Tibial nerve (tissue), 4 donors: ENCODE results near the gene TCP11. TPM values are rescaled to one million over a fixed set of nuclear protein-coding genes. Genes with fewer than 3 reads are reported as not detected.

Experiments
- DNase-seq, 2 donors: peaks; one replicate each; pipeline ENCODE4 v3.0.0-alpha.2; 2019; ENCODE audit warnings: low spot score in 2 of 2
- H3K27ac ChIP-seq, 4 donors: fragments of 200-600 bp; sonication (generic) in 3 of 4; one replicate each; pipeline ENCODE4 v1.5.1; 2017 to 2019; ENCODE audit warnings: mild to moderate bottlenecking in 1 of 4
- H3K27me3 ChIP-seq, 2 donors: fragments of 200-600 bp; sonication (generic) in 1 of 2; one replicate each; pipeline versions ENCODE4 v1.5.1 to v1.6.0; 2017 to 2019
- H3K36me3 ChIP-seq, 3 donors: fragments of 200-600 bp; sonication (generic); one replicate each; pipeline ENCODE4 v1.5.1; 2018 to 2019
- H3K4me1 ChIP-seq, 4 donors: fragments of 200-600 bp; sonication (generic) in 3 of 4; one replicate each; pipeline ENCODE4 v1.5.1; 2017 to 2019
- H3K4me3 ChIP-seq, 4 donors: fragments of 200-600 bp; sonication (generic) in 3 of 4; one replicate each; pipeline ENCODE4 v1.5.1; 2017 to 2019; ENCODE audit warnings: mild to moderate bottlenecking in 1 of 4, moderate library complexity in 1 of 4
- H3K9me3 ChIP-seq, 4 donors: fragments of 200-600 bp; sonication (generic) in 3 of 4; one replicate each; pipeline ENCODE4 v1.5.1; 2017 to 2019
- CTCF ChIP-seq, 5 experiments: fragments of 200-600 bp in 3 of 5; fragments of 450-650 bp in 2 of 5; sonication (generic) in 3 of 5; IDR thresholded peaks; one replicate each; pipeline ENCODE4 v1.5.1; 2016 to 2019; ENCODE audit warnings: antibody characterized with exemption in 5 of 5, mild to moderate bottlenecking in 3 of 5, moderate library complexity in 2 of 5
- EP300 ChIP-seq, 2 donors: sonication (generic); formaldehyde crosslinking; IDR thresholded peaks; one replicate each; pipeline ENCODE4 v1.6.1; 2017; ENCODE audit warnings: antibody characterized with exemption in 2 of 2, mild to moderate bottlenecking in 1 of 2
- POLR2A ChIP-seq, 2 donors: fragments of 450-650 bp; IDR thresholded peaks; one replicate each; pipeline ENCODE4 v1.6.1; 2017; ENCODE audit warnings: antibody characterized with exemption in 2 of 2, mild to moderate bottlenecking in 2 of 2, moderate library complexity in 2 of 2
- WGBS, 2 donors: methylation state at CpG; one replicate each; pipeline ENCODE4 v1.1.5; 2018; 5-methylcytosine and 5-hydroxymethylcytosine counted together
- total RNA-seq, 4 donors: library from RNA; depleted of rRNA; stranded (reverse); fragments of >200 nt; gene quantifications; one replicate each; pipeline ENCODE4 v1.1.0, GENCODE V29; 2016

The TCP11 gene
- total RNA-seq, 4 donors from 2014 or later: 0.84 TPM; not detected in 3

- DNase-seq: no peak
- no peak for TF ChIP-seq POLR2A (IDR thresholded peaks at IDR 0.05)
- TF ChIP-seq EP300 (IDR thresholded peaks at IDR 0.05): no peak
- no peak for TF ChIP-seq CTCF (IDR thresholded peaks at IDR 0.05)
- no peaks in the 10 kb centered on the region for H3K9me3 ChIP-seq
- 78 to 84% methylated on average over 16 of the region's 16 CpGs for WGBS, 2 donors
- H3K27ac ChIP-seq: no peak overlapping the region
- H3K27me3 ChIP-seq: no peaks in the 10 kb centered on the region
- H3K4me3 ChIP-seq: no peak overlapping the region
- no peaks in the 10 kb centered on the region for H3K36me3 ChIP-seq
- peaks cover 0 to 29% (median 13%) of the 10 kb centered on the region in 4 donors for H3K4me1 ChIP-seq
These were observed 8.9 kb upstream of the TCP11 start for GRCh38 chr6:35149891-35150566.

GRCh38 chr6:35148167-35148741 lies 7.1 kb upstream of the TCP11 start:
- Histone ChIP-seq H3K27me3 (no peaks in the 10 kb centered on the region), H3K4me3 (no peak overlapping the region), H3K36me3 (no peaks in the 10 kb centered on the region), H3K27ac (peak overlapping the region in 1 of 4 donors; percentile 34), H3K9me3 (no peaks in the 10 kb centered on the region), H3K4me1 (peaks cover 0 to 29% (median 13%) of the 10 kb centered on the region in 4 donors)
- WGBS, 2 donors: 25 to 26% methylated on average over 8 of the region's 8 CpGs
- no peak for DNase-seq
- TF ChIP-seq EP300 (IDR thresholded peaks at IDR 0.05): no peak
- no peak for TF ChIP-seq CTCF (IDR thresholded peaks at IDR 0.05)
- no peak for TF ChIP-seq POLR2A (IDR thresholded peaks at IDR 0.05)

- Histone ChIP-seq H3K9me3 (no peaks in the 10 kb centered on the region), H3K36me3 (no peaks in the 10 kb centered on the region), H3K27me3 (no peaks in the 10 kb centered on the region), H3K4me1 (peaks cover 0 to 32% (median 13%) of the 10 kb centered on the region in 4 donors), H3K27ac (peak overlapping the region in 1 of 4 donors; percentile 34), H3K4me3 (no peak overlapping the region)
- DNase-seq: no peak
- WGBS, 2 donors: 68 to 69% methylated on average over 3 of the region's 3 CpGs
- TF ChIP-seq POLR2A (IDR thresholded peaks at IDR 0.05): no peak
- TF ChIP-seq CTCF (IDR thresholded peaks at IDR 0.05): no peak
- TF ChIP-seq EP300 (IDR thresholded peaks at IDR 0.05): no peak
These were observed 6.3 kb upstream of the TCP11 start for GRCh38 chr6:35147486-35147885.

GRCh38 chr6:35147026-35147425 lies 5.9 kb upstream of the TCP11 start:
- no peak for DNase-seq
- no peaks in the 10 kb centered on the region for H3K9me3 ChIP-seq
- H3K4me1 ChIP-seq: peaks cover 0 to 29% (median 13%) of the 10 kb centered on the region in 4 donors
- TF ChIP-seq POLR2A (IDR thresholded peaks at IDR 0.05) (no peak), EP300 (IDR thresholded peaks at IDR 0.05) (no peak), CTCF (IDR thresholded peaks at IDR 0.05) (no peak)
- 44 to 59% methylated on average over 3 of the region's 3 CpGs for WGBS, 2 donors
- H3K27me3 ChIP-seq: no peaks in the 10 kb centered on the region
- H3K4me3 ChIP-seq: no peak overlapping the region
- H3K36me3 ChIP-seq: no peaks in the 10 kb centered on the region
- H3K27ac ChIP-seq: peak overlapping the region in 1 of 4 donors; percentile 60

- Histone ChIP-seq H3K4me1 (peaks cover 0 to 27% (median 12%) of the 10 kb centered on the region in 4 donors), H3K36me3 (no peaks in the 10 kb centered on the region), H3K9me3 (no peaks in the 10 kb centered on the region), H3K27ac (peak overlapping the region in 1 of 4 donors; percentile 60), H3K4me3 (no peak overlapping the region), H3K27me3 (no peaks in the 10 kb centered on the region)
- 32 to 46% methylated on average over 6 of the region's 6 CpGs for WGBS, 2 donors
- peak; percentile 34 to 74 (median 51) for TF ChIP-seq CTCF (IDR thresholded peaks at IDR 0.05)
- no peak for TF ChIP-seq EP300 (IDR thresholded peaks at IDR 0.05)
- DNase-seq: peak; percentile 33 to 34
These were observed 5.3 kb upstream of the TCP11 start for GRCh38 chr6:35146453-35146852.
